Measurements from ENCODE around the gene GLRA3.

- TF ChIP-seq POLR2AphosphoS5 (IDR thresholded peaks at IDR 0.05) (peak; percentile 96), MXI1 (conservative IDR thresholded peaks at IDR 0.05; ENCODE audit: poor library complexity, severe bottlenecking) (no peak), EZH2 (IDR thresholded peaks at IDR 0.05; ENCODE audit: borderline replicate concordance, insufficient read depth, low read length, poor library complexity, severe bottlenecking) (no peak), EP300 (conservative IDR thresholded peaks at IDR 0.05; ENCODE audit: poor library complexity, severe bottlenecking) (peak; percentile 97), TAF1 (IDR thresholded peaks at IDR 0.05; ENCODE audit: low read depth) (no peak)
- TF ChIP-seq, protein P1, sequence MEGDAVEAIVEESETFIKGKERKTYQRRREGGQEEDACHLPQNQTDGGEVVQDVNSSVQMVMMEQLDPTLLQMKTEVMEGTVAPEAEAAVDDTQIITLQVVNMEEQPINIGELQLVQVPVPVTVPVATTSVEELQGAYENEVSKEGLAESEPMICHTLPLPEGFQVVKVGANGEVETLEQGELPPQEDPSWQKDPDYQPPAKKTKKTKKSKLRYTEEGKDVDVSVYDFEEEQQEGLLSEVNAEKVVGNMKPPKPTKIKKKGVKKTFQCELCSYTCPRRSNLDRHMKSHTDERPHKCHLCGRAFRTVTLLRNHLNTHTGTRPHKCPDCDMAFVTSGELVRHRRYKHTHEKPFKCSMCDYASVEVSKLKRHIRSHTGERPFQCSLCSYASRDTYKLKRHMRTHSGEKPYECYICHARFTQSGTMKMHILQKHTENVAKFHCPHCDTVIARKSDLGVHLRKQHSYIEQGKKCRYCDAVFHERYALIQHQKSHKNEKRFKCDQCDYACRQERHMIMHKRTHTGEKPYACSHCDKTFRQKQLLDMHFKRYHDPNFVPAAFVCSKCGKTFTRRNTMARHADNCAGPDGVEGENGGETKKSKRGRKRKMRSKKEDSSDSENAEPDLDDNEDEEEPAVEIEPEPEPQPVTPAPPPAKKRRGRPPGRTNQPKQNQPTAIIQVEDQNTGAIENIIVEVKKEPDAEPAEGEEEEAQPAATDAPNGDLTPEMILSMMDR (IDR thresholded peaks at IDR 0.05; ENCODE audit: poor library complexity, severe bottlenecking): no peak
These were observed 233.7 kb downstream of the GLRA3 start for GRCh38 chr4:174595141-174595929.
